NB4 (cell line): Measurements from ENCODE around the gene QRICH1.

ENCODE experiments used
- CTCF ChIP-seq: IDR thresholded peaks from one replicate; pipeline ENCODE4 v1.5.1; 2012; ENCODE audit warnings: low read depth, low read length
- POLR2A ChIP-seq: IDR thresholded peaks from 2 replicates; pipeline ENCODE4 v1.6.1; 2011; ENCODE audit warnings: mild to moderate bottlenecking; ENCODE audit not compliant: insufficient read length; ENCODE audit errors: extremely low read depth

- TF ChIP-seq CTCF (no peak), POLR2A (no peak)
Observed at GRCh38 chr3:49005303-49005680, 88.6 kb downstream of the QRICH1 start.
